Tibial artery (tissue), 4 donors: ENCODE data around the gene ST8SIA2.

Source experiments
- DNase-seq, 2 donors: peaks; one replicate each; pipeline ENCODE4 v3.0.0-alpha.2; 2019
- H3K27ac ChIP-seq, 2 donors: fragments of 200-600 bp; sonication (generic) in 1 of 2; 1 replicate in 1 of 2; 2 replicates in 1 of 2; pipeline ENCODE4 v1.5.1; 2018 to 2019; ENCODE audit warnings: mild to moderate bottlenecking in 1 of 2
- H3K27me3 ChIP-seq, 2 donors: fragments of 200-600 bp; sonication (generic) in 1 of 2; one replicate each; pipeline versions ENCODE4 v1.5.1 to v1.6.0; 2016 to 2019
- H3K36me3 ChIP-seq, 3 donors: fragments of 200-600 bp; sonication (generic) in 2 of 3; one replicate each; pipeline ENCODE4 v1.5.1; 2016 to 2019; ENCODE audit warnings: mild to moderate bottlenecking in 2 of 3
- H3K4me1 ChIP-seq, 4 donors: fragments of 200-600 bp; sonication (generic) in 2 of 4; 1 replicate in 3 of 4; 2 replicates in 1 of 4; pipeline ENCODE4 v1.5.1; 2016 to 2019
- H3K4me3 ChIP-seq, 2 donors: fragments of 200-600 bp; sonication (generic) in 1 of 2; 1 replicate in 1 of 2; 2 replicates in 1 of 2; pipeline ENCODE4 v1.5.1; 2018 to 2019; ENCODE audit warnings: mild to moderate bottlenecking in 2 of 2
- H3K9me3 ChIP-seq, 3 donors: fragments of 200-600 bp; sonication (generic) in 1 of 3; one replicate each; pipeline ENCODE4 v1.5.1; 2016 to 2019
- CTCF ChIP-seq, 2 experiments: fragments of 200-600 bp in 1 of 2; fragments of 450-650 bp in 1 of 2; IDR thresholded peaks; one replicate each; pipeline ENCODE4 v1.5.1; 2017 to 2019; ENCODE audit warnings: antibody characterized with exemption in 2 of 2, mild to moderate bottlenecking in 1 of 2, moderate library complexity in 1 of 2
- intact Hi-C: fragments of 100-400 bp; cut with DNase I; formaldehyde crosslinking; loops from one replicate; pipeline ENCODE4 v1.15.0; 2023; ENCODE audit warnings: low total_unique reads

Gene ST8SIA2

GRCh38 chr15:92377083-92377789, 16.4 kb upstream of the ST8SIA2 start:
- Histone ChIP-seq H3K4me1 (no peaks in the 10 kb centered on the region), H3K36me3 (no peaks in the 10 kb centered on the region), H3K27me3 (no peaks in the 10 kb centered on the region), H3K27ac (no peak overlapping the region), H3K9me3 (no peaks in the 10 kb centered on the region), H3K4me3 (no peak overlapping the region)
- DNase-seq: no peak
- intact Hi-C loops: no loop called here
- no peak for TF ChIP-seq CTCF (IDR thresholded peaks at IDR 0.05)

GRCh38 chr15:92383519-92384324, 10.0 kb upstream of the ST8SIA2 start:
- Histone ChIP-seq H3K9me3 (no peaks in the 10 kb centered on the region), H3K27ac (no peak overlapping the region), H3K36me3 (no peaks in the 10 kb centered on the region), H3K4me1 (no peaks in the 10 kb centered on the region), H3K4me3 (no peak overlapping the region), H3K27me3 (peaks cover 0 to 7% of the 10 kb centered on the region in 2 donors)
- no peak for DNase-seq
- TF ChIP-seq CTCF (IDR thresholded peaks at IDR 0.05): no peak
- intact Hi-C loops: no loop called here

- Histone ChIP-seq H3K4me3 (no peak overlapping the region), H3K9me3 (no peaks in the 10 kb centered on the region), H3K27ac (no peak overlapping the region), H3K4me1 (no peaks in the 10 kb centered on the region), H3K27me3 (peaks cover 0 to 7% of the 10 kb centered on the region in 2 donors), H3K36me3 (no peaks in the 10 kb centered on the region)
- no peak for DNase-seq
- intact Hi-C loops: no loop called here
- TF ChIP-seq CTCF (IDR thresholded peaks at IDR 0.05): no peak
Measured at GRCh38 chr15:92384381-92384780, 9.3 kb upstream of the ST8SIA2 start.

- no peak for DNase-seq
- Histone ChIP-seq H3K27me3 (peaks cover 0 to 8% of the 10 kb centered on the region in 2 donors), H3K4me1 (no peaks in the 10 kb centered on the region), H3K4me3 (no peak overlapping the region), H3K27ac (no peak overlapping the region), H3K36me3 (no peaks in the 10 kb centered on the region), H3K9me3 (no peaks in the 10 kb centered on the region)
- no peak for TF ChIP-seq CTCF (IDR thresholded peaks at IDR 0.05)
- intact Hi-C loops: no loop called here
Measured at GRCh38 chr15:92385096-92385495, 8.6 kb upstream of the ST8SIA2 start.

- Histone ChIP-seq H3K4me1 (peaks cover 0 to 21% (median 7%) of the 10 kb centered on the region in 4 donors), H3K9me3 (no peaks in the 10 kb centered on the region), H3K4me3 (no peak overlapping the region), H3K27me3 (peaks cover 0 to 63% of the 10 kb centered on the region in 2 donors), H3K36me3 (no peaks in the 10 kb centered on the region), H3K27ac (no peak overlapping the region)
- TF ChIP-seq CTCF (IDR thresholded peaks at IDR 0.05): no peak
- intact Hi-C loops: loop anchor here (10.0 kb wide), 1 partner anchor 123 kb away; no protein-coding TSS in a partner anchor
- no peak for DNase-seq
Measured at GRCh38 chr15:92391640-92392039, 2.0 kb upstream of the ST8SIA2 start.
